H1 (cell line): Measurements from ENCODE around the gene FGD5. TPM values are rescaled to one million over a fixed set of nuclear protein-coding genes. Genes with fewer than 3 reads are reported as not detected.

ENCODE experiments used
- CTCF ChIA-PET: fragments of 300-600 bp; sonication (Branson Sonifier 250); formaldehyde crosslinking; loops from one replicate; lab custom pipeline; 2021; ENCODE audit not compliant: partially characterized antibody; lab: Charles Lee
- POLR2A ChIA-PET: fragments of 300-600 bp; sonication (Branson Sonifier 250); formaldehyde crosslinking; loops from one replicate; lab custom pipeline; 2021; ENCODE audit warnings: inconsistent platforms; ENCODE audit not compliant: partially characterized antibody; lab: Charles Lee
- DNase-seq, 2 experiments: peaks; one replicate each; pipeline versions ENCODE4 v3.0.0 to v3.0.0-alpha.2; 2010 to 2022; ENCODE audit warnings: low spot score in 2 of 2, low read depth in 1 of 2, mixed read lengths in 1 of 2
- FAIRE-seq: peaks from 2 replicates; lab custom pipeline; 2011; peaks lifted over from hg19 to GRCh38; lab: Jason Lieb, UNC
- H2AFZ ChIP-seq: 2 replicates; pipeline ENCODE4 v1.8.1; 2012; ENCODE audit warnings: low read length, inconsistent platforms
- H2AK5ac ChIP-seq: 2 replicates; pipeline ENCODE4 v1.6.1; 2013; ENCODE audit warnings: low read depth, low read length
- H2BK120ac ChIP-seq: replicated peaks from 2 replicates; pipeline ENCODE3; 2013; ENCODE audit warnings: low read depth, low read length, inconsistent platforms
- H2BK12ac ChIP-seq: 2 replicates; pipeline ENCODE4 v1.6.1; 2013; ENCODE audit warnings: low read depth, low read length
- H2BK15ac ChIP-seq: 2 replicates; pipeline ENCODE4 v1.6.1; 2013; ENCODE audit warnings: low read length
- H2BK20ac ChIP-seq: 2 replicates; pipeline ENCODE4 v1.6.1; 2013; ENCODE audit warnings: low read length
- H2BK5ac ChIP-seq: 2 replicates; pipeline ENCODE4 v1.6.1; 2013; ENCODE audit warnings: low read depth, low read length
- H3K14ac ChIP-seq: 2 replicates; pipeline ENCODE4 v1.6.1; 2013; ENCODE audit warnings: inconsistent platforms; ENCODE audit not compliant: insufficient read length
- H3K18ac ChIP-seq: 2 replicates; pipeline ENCODE4 v1.6.1; 2013; ENCODE audit warnings: low read length; ENCODE audit errors: extremely low read depth
- H3K23ac ChIP-seq: 2 replicates; pipeline ENCODE4 v1.6.1; 2013; ENCODE audit warnings: inconsistent platforms; ENCODE audit not compliant: insufficient read length
- H3K23me2 ChIP-seq: 2 replicates; pipeline ENCODE4 v1.6.1; 2013; ENCODE audit warnings: low read depth, low read length
- H3K27ac ChIP-seq: 2 replicates; pipeline ENCODE4 v1.6.1; 2011; ENCODE audit warnings: low read depth, low read length, inconsistent platforms
- H3K27me3 ChIP-seq, 4 experiments: replicated peaks in 1 of 4; 1 replicate in 1 of 4; 2 replicates in 3 of 4; pipeline versions ENCODE4 v1.6.1 to v1.8.1; 2011 to 2013; ENCODE audit warnings: low read length in 3 of 4, mild to moderate bottlenecking in 3 of 4, inconsistent platforms in 2 of 4, mixed read lengths in 2 of 4, moderate library complexity in 1 of 4; ENCODE audit not compliant: control insufficient read depth in 3 of 4, insufficient read depth in 3 of 4; ENCODE audit errors: extremely low read depth in 1 of 4
- H3K36me3 ChIP-seq, 4 experiments: 2 replicates each; pipeline versions ENCODE4 v1.6.1 to v1.8.1; 2011 to 2013; ENCODE audit warnings: mild to moderate bottlenecking in 4 of 4, low read length in 3 of 4, moderate library complexity in 2 of 4, control low read depth in 1 of 4, inconsistent platforms in 1 of 4; ENCODE audit not compliant: insufficient read depth in 4 of 4, control insufficient read depth in 2 of 4
- H3K4ac ChIP-seq: replicated peaks from 2 replicates; pipeline ENCODE3; 2013; ENCODE audit warnings: low read length, low read depth, mixed read lengths, inconsistent platforms; ENCODE audit not compliant: insufficient read length
- H3K4me1 ChIP-seq, 4 experiments: replicated peaks in 1 of 4; 1 replicate in 1 of 4; 2 replicates in 3 of 4; pipeline versions ENCODE4 v1.6.1 to v1.8.1; 2011 to 2013; ENCODE audit warnings: low read length in 3 of 4, inconsistent platforms in 2 of 4, mixed read lengths in 1 of 4; ENCODE audit not compliant: insufficient read depth in 4 of 4, control insufficient read depth in 3 of 4
- H3K4me2 ChIP-seq, 2 experiments: 2 replicates each; pipeline versions ENCODE4 v1.6.1 to v1.8.1; 2011 to 2013; ENCODE audit warnings: low read depth in 2 of 2, low read length in 2 of 2, control low read depth in 1 of 2, inconsistent platforms in 1 of 2, mild to moderate bottlenecking in 1 of 2; ENCODE audit not compliant: insufficient read depth in 1 of 2
- H3K4me3 ChIP-seq, 4 experiments: fragments of 200-600, 300-600 bp in 1 of 4; sonication (generic), shearing (Covaris generic), sonication (Bioruptor Twin) in 1 of 4; 2 replicates each; pipeline versions ENCODE4 v1.5.1 to v1.8.1; 2011 to 2016; ENCODE audit warnings: low read length in 4 of 4, low read depth in 3 of 4, control low read depth in 2 of 4, inconsistent platforms in 2 of 4, mild to moderate bottlenecking in 2 of 4, mixed read lengths in 1 of 4, moderate library complexity in 1 of 4; ENCODE audit not compliant: insufficient read depth in 2 of 4; ENCODE audit errors: extremely low read depth in 1 of 4
- H3K56ac ChIP-seq: replicated peaks from 2 replicates; pipeline ENCODE3; 2013; ENCODE audit warnings: low read depth, mild to moderate bottlenecking, mixed read lengths, low read length, inconsistent platforms; ENCODE audit not compliant: insufficient read length
- H3K79me1 ChIP-seq: 2 replicates; pipeline ENCODE4 v1.6.1; 2013; ENCODE audit warnings: low read depth, low read length, control low read depth
- H3K79me2 ChIP-seq, 2 experiments: 2 replicates each; pipeline versions ENCODE4 v1.6.1 to v1.8.1; 2012 to 2013; ENCODE audit warnings: low read length in 2 of 2, mild to moderate bottlenecking in 2 of 2, inconsistent platforms in 1 of 2; ENCODE audit not compliant: insufficient read depth in 2 of 2, control insufficient read depth in 1 of 2
- H3K9ac ChIP-seq, 4 experiments: replicated peaks in 1 of 4; 1 replicate in 1 of 4; 2 replicates in 3 of 4; pipeline versions ENCODE4 v1.6.1 to v1.8.1; 2011 to 2013; ENCODE audit warnings: low read depth in 3 of 4, low read length in 3 of 4, control low read depth in 2 of 4, mild to moderate bottlenecking in 2 of 4, moderate library complexity in 2 of 4, inconsistent platforms in 1 of 4; ENCODE audit errors: extremely low read depth in 1 of 4
- H3K9me3 ChIP-seq, 2 experiments: 2 replicates each; pipeline versions ENCODE4 v1.6.1 to v1.8.1; 2012 to 2013; ENCODE audit warnings: mild to moderate bottlenecking in 2 of 2, moderate library complexity in 2 of 2, control low read depth in 1 of 2, inconsistent platforms in 1 of 2, low read depth in 1 of 2, low read length in 1 of 2, mixed read lengths in 1 of 2; ENCODE audit not compliant: insufficient read depth in 2 of 2
- H4K20me1 ChIP-seq, 2 experiments: replicated peaks in 1 of 2; 2 replicates each; pipeline versions ENCODE3 to v1.8.1; 2011 to 2013; ENCODE audit warnings: inconsistent platforms in 2 of 2, low read length in 2 of 2, mild to moderate bottlenecking in 1 of 2; ENCODE audit not compliant: insufficient read depth in 2 of 2, control insufficient read depth in 1 of 2
- H4K5ac ChIP-seq: 2 replicates; pipeline ENCODE4 v1.6.1; 2013; ENCODE audit warnings: low read length, low read depth, mixed read lengths, inconsistent platforms; ENCODE audit not compliant: insufficient read length
- H4K8ac ChIP-seq: 2 replicates; pipeline ENCODE4 v1.8.0; 2013; ENCODE audit warnings: mild to moderate bottlenecking, moderate library complexity, low read length, inconsistent platforms; ENCODE audit not compliant: insufficient read depth; ENCODE audit errors: extremely low read depth
- H4K91ac ChIP-seq: replicated peaks from 2 replicates; pipeline ENCODE3; 2013; ENCODE audit warnings: low read length, mixed read lengths, inconsistent platforms; ENCODE audit not compliant: insufficient read length
- ATF3 ChIP-seq: IDR thresholded peaks from 2 replicates; pipeline ENCODE4 v1.6.1; 2011; ENCODE audit warnings: low read depth, mild to moderate bottlenecking, low read length; ENCODE audit not compliant: insufficient read depth
- CBX5 ChIP-seq: fragments of 300-800, 300-1000 bp; sonication (generic); IDR thresholded peaks from 2 replicates; pipeline ENCODE4 v1.7.1; 2016; ENCODE audit warnings: antibody characterized with exemption, low read length, low read depth
- CREB1 ChIP-seq: IDR thresholded peaks from 2 replicates; pipeline ENCODE4 v1.6.1; 2012; ENCODE audit warnings: inconsistent platforms
- FOSL1 ChIP-seq: IDR thresholded peaks from 2 replicates; pipeline ENCODE4 v1.6.1; 2011; ENCODE audit warnings: mild to moderate bottlenecking, low read depth, low read length, moderate library complexity; ENCODE audit not compliant: insufficient read depth
- JUN ChIP-seq: IDR thresholded peaks from 2 replicates; pipeline ENCODE4 v1.6.1; 2011; ENCODE audit warnings: low read depth, mild to moderate bottlenecking, improper control_type of control experiment, low read length
- KDM1A ChIP-seq: fragments of 200-600, 300-600 bp; sonication (generic); IDR thresholded peaks from 2 replicates; pipeline ENCODE4 v1.7.1; 2016; ENCODE audit warnings: mild to moderate bottlenecking, low read length, borderline replicate concordance
- POU5F1 ChIP-seq: IDR thresholded peaks from 2 replicates; pipeline ENCODE4 v1.6.1; 2011; ENCODE audit warnings: low read depth, mild to moderate bottlenecking, low read length, moderate library complexity
- RNF2 ChIP-seq: fragments of 200-900, 300-1000 bp; sonication (generic); IDR thresholded peaks from 2 replicates; pipeline ENCODE4 v1.7.1; 2016; ENCODE audit warnings: borderline replicate concordance, low read depth, mild to moderate bottlenecking, antibody characterized with exemption, low read length; ENCODE audit not compliant: poor library complexity, severe bottlenecking; ENCODE audit errors: missing control alignments
- RXRA ChIP-seq: IDR thresholded peaks from 2 replicates; pipeline ENCODE4 v1.6.1; 2011; ENCODE audit warnings: low read depth, mild to moderate bottlenecking, low read length, moderate library complexity; ENCODE audit not compliant: insufficient read depth
- SAP30 ChIP-seq: fragments of 300-600 bp; sonication (generic); IDR thresholded peaks from 2 replicates; pipeline ENCODE4 v1.7.1; 2012; ENCODE audit warnings: low read length, moderate library complexity, mild to moderate bottlenecking, inconsistent platforms; ENCODE audit not compliant: insufficient read depth, insufficient replicate concordance
- SIN3A ChIP-seq, 2 experiments: IDR thresholded peaks in 1 of 2; conservative IDR thresholded peaks in 1 of 2; 2 replicates each; pipeline ENCODE4 v1.6.1; 2011 to 2012; ENCODE audit warnings: low read length in 2 of 2, improper control_type of control experiment in 1 of 2, low read depth in 1 of 2, mild to moderate bottlenecking in 1 of 2
- SIX5 ChIP-seq: IDR thresholded peaks from 2 replicates; pipeline ENCODE4 v1.6.1; 2011; ENCODE audit warnings: mild to moderate bottlenecking, low read depth, low read length
- SUZ12 ChIP-seq: fragments of 200-600 bp; sonication (generic); IDR thresholded peaks from 2 replicates; pipeline ENCODE4 v1.6.1; 2012; ENCODE audit warnings: mild to moderate bottlenecking, inconsistent platforms, low read length, moderate library complexity, mixed read lengths
- WGBS, 2 experiments: shearing (Covaris generic) in 1 of 2; methylation state at CpG; one replicate each; pipeline versions ENCODE4 v1.1.6 to v1.1.7; 2013 to 2015; ENCODE audit warnings: low lambda C conversion rate in 2 of 2, mixed read lengths in 2 of 2, inconsistent platforms in 1 of 2, low coverage in 1 of 2, missing lambda C conversion rate in 1 of 2; ENCODE audit not compliant: insufficient replicate concordance in 2 of 2, insufficient coverage in 1 of 2, insufficient read length in 1 of 2; ENCODE audit errors: extremely low coverage in 1 of 2, missing lambda C conversion rate in 1 of 2; 5-methylcytosine and 5-hydroxymethylcytosine counted together
- polyA plus RNA-seq, 7 experiments: library from polyadenylated mRNA; depleted of rRNA in 3 of 7; stranded (reverse) in 5 of 7; unstranded in 2 of 7; fragments of >200 nt in 5 of 7; fragments of 200-250 nt in 2 of 7; gene quantifications; 1 replicate in 5 of 7; 2 replicates in 1 of 7; 4 replicates in 1 of 7; pipeline versions ENCODE4 v1.2.1 to v1.2.3, GENCODE V29; 2011 to 2013; ENCODE audit warnings: missing spikeins in 2 of 7, mixed read lengths in 2 of 7
- total RNA-seq: library from RNA; stranded (reverse); fragmentation: NEBNext Ultra II Directional; extraction: Animal tissue kit (Norgen Biotek cat#: 25700); gene quantifications from 2 replicates; pipeline ENCODE4 v1.2.1, GENCODE V29; 2021

Gene FGD5
- total and polyA plus RNA-seq, 2 of the 8 experiments (the other 6 are each of a cell fraction or from before 2014, with no cell fraction given), result 4.7 to 14.3 TPM

GRCh38 chr3:14829811-14830210, 11.0 kb downstream of the FGD5 start:
- peak; percentile 63 for FAIRE-seq
- TF ChIP-seq RXRA (no peak), POU5F1 (no peak), JUN (no peak), KDM1A (no peak), FOSL1 (no peak), CBX5 (no peak), RNF2 (no peak), CREB1 (no peak), SIX5 (no peak), SAP30 (no peak), SUZ12 (no peak), ATF3 (no peak), SIN3A (conservative IDR thresholded peaks at IDR 0.05 in 1 of 2, IDR thresholded peaks at IDR 0.05 in 1 of 2; ENCODE audit: low read depth in 1 of 2, low read length in 2 of 2) (no peak)

More at GRCh38 chr3:14829811-14830210, 11.0 kb downstream of the FGD5 start:
- Histone ChIP-seq H2BK12ac (no peak overlapping the region), H3K36me3 (no peaks in the 10 kb centered on the region), H4K5ac (no peak overlapping the region), H2BK5ac (no peak overlapping the region), H2AK5ac (no peak overlapping the region), H4K8ac (no peak overlapping the region), H3K9me3 (no peaks in the 10 kb centered on the region), H3K18ac (no peak overlapping the region), H2BK20ac (no peak overlapping the region), H2BK120ac (no peak overlapping the region), H3K14ac (no peak overlapping the region), H2AFZ (no peak overlapping the region), H3K79me1 (no peaks in the 10 kb centered on the region; the same call in none of the 2 replicates), H3K79me2 (no peaks in the 10 kb centered on the region), H3K23me2 (peaks cover 2% of the 10 kb centered on the region; the same call in 1 of the 2 replicates), H3K23ac (no peak overlapping the region), H3K4ac (no peak overlapping the region), H3K56ac (no peak overlapping the region), H4K91ac (no peak overlapping the region), H3K4me2 (no peak overlapping the region), H2BK15ac (no peak overlapping the region), H3K27me3 (no peaks in the 10 kb centered on the region), H3K4me3 (no peak overlapping the region), H3K27ac (no peak overlapping the region), H4K20me1 (peaks cover 2% of the 10 kb centered on the region in 2 experiments), H3K9ac (no peak overlapping the region), H3K4me1 (peaks cover 0 to 4% (median 2%) of the 10 kb centered on the region in 4 experiments; a peak in 4 of 7 replicates)
- ChIA-PET CTCF (interaction anchor here (0.7 to 2.4 kb wide), 9 partner anchors 14 to 96 kb away, joined by 3 to 10 read pairs (median 4); no protein-coding TSS in a partner anchor), POLR2A (no interaction called here)
- WGBS, 2 experiments, result 72% methylated on average over 5 of the region's 5 CpGs; no CpG with 5 or more reads in 1 of the 2 experiments
- no peak for DNase-seq
